ENCODE measurements around the gene MFSD6L.
"Not testable (repeated sequence)": the region's sequence is repeated elsewhere in the genome, so short reads cannot be mapped to it uniquely, and the experiment has no call there.

The MFSD6L gene

GRCh38 chr17:8826808-8827435, 27.8 kb upstream of the MFSD6L start:
- no peak for DNase-seq (ENCODE audit: low read depth, low spot score)

- no peak for DNase-seq (ENCODE audit: low read depth, low spot score)
These were observed 26.6 kb upstream of the MFSD6L start for GRCh38 chr17:8825802-8826201.

DNA sequence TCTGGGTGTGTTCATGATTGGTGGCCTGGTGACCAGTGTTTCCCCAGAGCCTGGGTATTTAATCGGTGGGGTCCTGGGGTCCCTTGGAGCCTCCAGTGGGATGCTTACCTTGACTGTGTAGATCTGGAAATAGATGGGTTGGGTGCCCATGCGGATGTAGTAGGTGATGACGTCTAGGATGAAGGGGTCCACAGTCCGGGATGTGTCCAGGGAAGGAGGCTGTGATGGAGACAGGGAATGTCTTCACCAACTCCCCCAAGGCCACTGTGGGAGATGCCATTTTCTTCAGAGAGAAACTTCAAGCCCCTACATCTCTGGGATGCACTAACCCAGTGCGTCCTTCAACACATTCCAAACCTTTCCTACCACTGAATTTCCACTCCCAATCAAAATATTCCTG, 24.1 kb upstream of the MFSD6L start:
- DNase-seq (ENCODE audit: low read depth, low spot score), result no peak

DNA sequence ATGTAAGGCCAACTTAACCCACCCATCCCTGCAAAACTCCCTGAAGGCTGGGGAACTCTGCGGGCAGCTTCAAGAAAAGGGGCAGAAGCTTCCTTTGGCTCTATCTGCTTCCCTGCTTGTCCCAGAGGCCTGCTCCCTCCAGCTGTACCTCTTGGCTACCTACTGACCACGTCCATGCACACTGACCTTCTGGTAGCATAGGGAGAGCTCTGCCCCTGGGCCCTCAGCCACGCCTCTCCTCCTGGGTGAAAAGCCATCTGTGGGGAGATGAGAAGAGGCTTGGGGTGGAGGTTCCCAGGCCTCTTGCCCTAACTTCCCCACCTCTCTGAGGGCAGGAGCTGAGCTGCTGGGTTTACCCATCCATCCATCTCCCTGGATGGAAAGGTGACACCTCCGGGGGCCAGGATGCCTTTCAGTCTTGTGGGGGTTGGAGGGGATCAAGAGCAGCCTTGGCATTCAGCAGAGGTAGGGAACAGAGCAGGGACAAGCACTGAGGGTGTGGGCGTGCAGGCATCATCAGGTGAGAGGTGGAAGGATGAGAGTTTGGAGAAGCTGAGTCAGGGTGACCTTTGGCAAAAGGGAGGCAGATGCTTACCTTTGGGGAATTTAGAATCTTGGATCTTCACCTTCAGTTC, 23.4 kb upstream of the MFSD6L start:
- DNase-seq (ENCODE audit: low read depth, low spot score), result no peak

- DNase-seq (ENCODE audit: low read depth, low spot score), result no peak
These were observed 22.4 kb upstream of the MFSD6L start for GRCh38 chr17:8821446-8822105.

GRCh38 chr17:8820311-8821010, 21.3 kb upstream of the MFSD6L start:
- DNase-seq (ENCODE audit: low read depth, low spot score), result no peak

DNA sequence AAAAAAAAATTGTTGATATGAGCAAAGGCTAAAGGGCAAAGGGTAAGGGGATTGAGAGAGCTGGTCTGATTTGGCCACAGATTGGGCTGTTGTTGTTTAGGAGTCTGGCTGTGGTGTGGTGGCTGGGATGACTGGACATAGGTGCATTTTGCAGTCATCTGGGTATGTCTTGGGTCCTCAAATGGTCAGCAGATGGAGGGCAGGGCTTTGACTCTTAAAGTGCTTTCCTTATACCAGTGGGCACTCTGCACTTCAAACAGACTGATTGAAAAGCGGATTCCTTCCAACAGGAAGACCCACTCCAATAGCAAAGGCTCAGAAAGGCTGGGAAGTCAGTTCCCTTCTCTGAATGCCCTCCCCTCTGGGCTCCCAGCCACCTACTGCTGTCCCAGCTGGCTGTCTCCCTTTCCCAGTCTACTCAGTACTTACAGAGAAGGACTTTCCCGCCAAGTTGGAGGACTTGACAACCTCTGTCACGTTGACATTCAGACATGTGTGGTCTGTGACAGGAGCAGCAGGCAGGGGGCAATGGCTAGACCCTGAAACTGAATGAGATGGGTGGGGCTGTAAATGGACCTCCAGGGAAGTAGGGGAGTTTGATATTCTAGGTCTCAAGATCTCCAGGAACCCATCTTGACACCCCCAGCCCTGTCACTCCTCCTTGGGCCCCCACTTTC, 19.6 kb upstream of the MFSD6L start:
- no peak for DNase-seq (ENCODE audit: low read depth, low spot score)

- DNase-seq (ENCODE audit: low read depth, low spot score), result no peak
These were observed 18.9 kb upstream of the MFSD6L start for GRCh38 chr17:8818047-8818446.

DNA sequence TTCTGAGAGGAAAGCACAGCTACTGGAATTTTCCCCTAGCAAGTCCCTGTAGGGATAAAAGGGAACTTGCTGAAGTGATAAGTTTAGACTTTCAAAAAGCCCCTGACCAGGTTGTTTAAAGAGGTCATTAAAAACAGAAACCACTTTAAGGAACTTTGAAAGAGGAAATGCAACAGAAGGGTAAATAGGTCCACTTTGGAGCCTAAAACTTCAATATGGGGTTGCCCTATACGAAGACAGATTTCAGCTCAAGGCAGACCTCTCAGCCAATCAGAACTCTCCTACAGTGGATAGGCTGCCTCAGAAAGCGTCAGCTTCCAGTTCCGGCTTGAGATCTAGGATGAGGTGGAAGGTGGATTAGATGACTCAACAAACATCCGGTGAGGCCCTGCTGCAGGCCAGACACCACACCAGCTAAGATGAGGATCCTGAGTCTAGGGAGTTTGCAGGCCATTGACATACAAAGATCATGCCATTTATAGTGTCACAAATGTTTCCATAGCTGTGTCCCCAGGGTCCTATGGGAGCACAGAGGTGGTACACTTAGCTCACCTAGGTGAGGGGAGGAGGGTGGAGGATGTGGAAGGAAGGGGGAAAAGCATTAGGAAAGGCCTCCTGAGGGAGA, 7.9 kb upstream of the MFSD6L start:
- DNase-seq (ENCODE audit: low read depth, low spot score), result no peak

DNA sequence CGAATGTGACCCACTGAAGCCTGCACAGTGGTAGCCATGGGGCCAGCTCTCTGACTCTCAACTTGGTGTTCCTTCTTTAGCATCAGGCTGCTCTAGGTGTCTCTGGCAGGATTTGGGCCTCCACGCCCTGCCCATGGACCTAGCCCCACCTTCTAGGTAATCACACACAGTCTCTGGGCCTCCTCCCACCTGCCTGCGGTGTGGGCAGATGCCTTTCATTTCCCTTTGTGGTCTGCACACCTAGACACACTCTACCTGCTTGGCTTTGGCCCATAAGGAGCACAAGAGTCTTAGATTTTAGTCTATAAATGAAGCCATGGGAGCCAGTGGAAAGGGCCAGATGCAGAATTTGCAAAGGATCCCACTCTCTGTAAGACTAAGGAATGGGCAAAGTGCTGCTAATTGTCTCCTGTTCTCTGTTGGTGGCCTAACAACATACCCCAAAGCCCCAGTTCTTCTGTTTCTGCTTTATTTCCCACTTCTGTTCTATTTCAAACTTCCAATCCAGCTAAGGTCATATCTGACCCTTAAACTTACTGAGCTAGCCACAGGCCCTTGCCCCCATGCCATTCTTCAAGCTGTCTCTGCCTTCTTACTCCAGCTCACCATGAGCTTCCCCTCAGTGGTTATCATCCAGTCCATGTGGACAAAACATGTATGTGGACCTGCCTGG, 7.2 kb upstream of the MFSD6L start:
- no peak for DNase-seq (ENCODE audit: low read depth, low spot score)

DNA sequence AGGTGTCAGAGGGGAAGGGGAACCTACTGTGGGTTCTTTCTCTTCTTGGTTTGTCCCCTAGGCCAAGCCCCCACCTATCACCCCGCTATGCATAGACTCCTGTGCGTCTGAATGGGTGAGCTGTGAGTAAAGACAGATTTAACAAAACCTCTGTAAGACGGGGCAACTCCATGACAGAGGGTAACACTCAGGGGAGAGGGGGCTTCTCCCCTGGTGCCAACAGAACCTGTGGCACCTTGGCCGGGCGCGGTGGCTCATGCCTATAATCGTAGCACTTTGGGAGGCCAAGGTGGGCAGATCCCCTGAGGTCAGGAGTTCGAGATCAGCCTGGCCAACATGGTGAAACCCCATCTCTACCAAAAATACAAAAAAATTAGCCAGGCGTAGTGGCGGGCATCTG, 6.2 kb upstream of the MFSD6L start:
- DNase-seq (ENCODE audit: low read depth, low spot score), result not testable (repeated sequence)

DNA sequence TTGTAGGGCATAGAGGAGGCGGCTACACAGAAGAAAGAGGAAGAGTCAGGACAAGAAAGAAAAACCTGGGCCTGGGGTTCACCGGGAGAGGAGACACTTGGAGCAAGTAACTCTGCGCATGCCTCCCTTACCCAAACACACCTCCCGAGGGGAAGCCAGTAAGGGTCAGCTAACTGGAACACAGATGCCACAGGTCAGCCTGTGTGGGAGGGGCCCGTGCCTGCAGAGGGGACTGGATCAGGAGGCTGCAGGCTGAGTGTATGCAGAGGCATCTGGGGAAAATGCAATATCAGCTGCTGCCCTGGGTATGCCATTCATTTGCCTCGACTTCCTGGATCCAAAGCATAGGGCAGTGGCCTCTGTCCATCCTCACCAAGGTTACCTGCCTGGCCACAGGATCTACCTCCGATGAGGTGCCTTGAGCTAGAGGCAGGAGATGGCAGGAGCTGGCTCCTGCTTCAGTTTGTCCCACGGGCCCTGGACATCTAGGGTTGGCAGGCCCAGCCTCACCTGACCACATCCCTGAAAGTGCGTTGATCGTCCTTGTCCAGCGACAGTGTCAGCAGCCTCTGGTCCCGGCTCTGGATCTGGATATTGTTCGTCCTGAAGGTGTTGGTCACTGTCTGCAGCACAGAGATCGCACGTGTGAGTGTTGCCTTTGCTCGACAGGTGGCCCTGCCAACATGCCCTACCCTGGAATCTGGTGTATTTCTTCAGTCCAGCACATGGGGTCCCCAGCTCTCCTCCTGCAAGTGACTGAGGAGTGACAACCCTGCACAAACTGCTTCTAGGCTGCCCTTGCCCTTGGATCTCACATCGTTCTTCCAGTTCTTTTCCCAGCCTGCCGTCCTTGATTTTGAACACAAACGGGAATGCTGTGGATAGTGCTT, 4.6 kb upstream of the MFSD6L start:
- no peak for DNase-seq (ENCODE audit: low read depth, low spot score)

- no peak for DNase-seq (ENCODE audit: low read depth, low spot score)
These were observed 2.1 kb upstream of the MFSD6L start for GRCh38 chr17:8801135-8801840.

DNA sequence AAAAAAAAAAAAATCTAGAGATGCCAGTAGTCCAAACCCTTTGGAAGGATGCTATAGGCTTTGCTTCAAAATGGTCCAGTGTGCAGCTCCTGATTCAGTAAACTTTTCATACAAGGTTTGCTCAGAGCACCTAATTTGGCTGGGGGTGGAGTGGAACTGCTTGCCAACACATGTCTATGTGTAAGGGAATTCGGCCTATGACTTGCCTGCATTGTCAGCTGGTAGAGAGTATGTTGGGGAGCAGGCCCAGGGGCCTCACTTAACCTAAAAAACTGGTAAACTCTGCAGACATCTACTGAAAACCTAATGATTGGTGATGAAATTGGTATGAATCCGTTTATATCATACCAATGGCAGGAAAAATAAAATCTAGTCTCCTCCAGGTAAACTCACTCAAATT, 1.5 kb upstream of the MFSD6L start:
- DNase-seq (ENCODE audit: low read depth, low spot score), result no peak

- DNase-seq (ENCODE audit: low read depth, low spot score), result no peak
These were observed 526 bp upstream of the MFSD6L start for GRCh38 chr17:8799570-8800212.

GRCh38 chr17:8798176-8798845, 854 bp downstream of the MFSD6L start:
- DNase-seq (ENCODE audit: low read depth, low spot score), result no peak

- DNase-seq (ENCODE audit: low read depth, low spot score), result no peak
These were observed 1.5 kb downstream of the MFSD6L start for GRCh38 chr17:8797621-8798175.

- DNase-seq (ENCODE audit: low read depth, low spot score), result no peak
These were observed 4.5 kb downstream of the MFSD6L start for GRCh38 chr17:8794636-8795035.
